ENCODE measurements around the gene DNAH9.
"Not testable (repeated sequence)": the region's sequence is repeated elsewhere in the genome, so short reads cannot be mapped to it uniquely, and the experiment has no call there.

Gene DNAH9

DNA sequence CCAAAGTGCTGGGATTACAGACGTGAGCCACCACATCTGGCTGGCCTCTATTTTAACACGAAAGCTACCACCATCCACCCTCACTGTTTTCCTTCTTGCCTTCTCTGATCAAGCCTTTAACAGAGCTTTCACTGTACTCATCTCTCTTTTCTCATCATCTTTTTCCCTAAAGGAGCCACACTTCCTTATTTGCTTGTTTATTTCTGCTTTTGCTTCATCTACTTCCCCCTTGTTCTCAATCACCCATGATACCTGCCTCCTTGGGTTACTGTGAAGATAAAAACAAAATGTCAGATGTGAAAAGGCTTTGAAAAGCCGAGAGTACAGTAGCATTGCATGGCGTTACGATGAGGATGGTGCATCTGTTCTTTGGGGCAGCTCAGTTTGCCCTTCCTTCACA is 319.1 kb downstream of the DNAH9 start:
- no peak for DNase-seq (ENCODE audit: low read depth in 2 of 2)

DNA sequence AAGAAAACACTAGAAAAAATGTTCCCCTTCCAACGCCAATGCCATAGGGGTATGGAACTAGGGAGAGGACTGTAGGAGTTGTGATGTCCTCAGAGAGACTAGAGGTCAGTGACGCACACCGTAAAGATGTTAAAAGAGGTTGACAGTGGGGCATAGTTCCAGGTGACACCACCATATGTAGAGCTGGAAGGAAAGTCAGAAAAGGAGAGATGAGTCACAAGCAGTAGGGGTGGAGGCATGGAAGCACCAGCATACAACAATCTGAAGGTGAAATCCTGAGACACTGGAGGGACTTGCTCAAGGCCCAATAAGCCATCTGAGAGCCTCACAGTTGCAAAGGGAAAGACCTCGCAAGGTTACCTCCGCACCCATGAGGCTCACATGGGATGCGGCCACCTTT is 323.0 kb downstream of the DNAH9 start:
- DNase-seq (ENCODE audit: low read depth in 2 of 2), result no peak

DNA sequence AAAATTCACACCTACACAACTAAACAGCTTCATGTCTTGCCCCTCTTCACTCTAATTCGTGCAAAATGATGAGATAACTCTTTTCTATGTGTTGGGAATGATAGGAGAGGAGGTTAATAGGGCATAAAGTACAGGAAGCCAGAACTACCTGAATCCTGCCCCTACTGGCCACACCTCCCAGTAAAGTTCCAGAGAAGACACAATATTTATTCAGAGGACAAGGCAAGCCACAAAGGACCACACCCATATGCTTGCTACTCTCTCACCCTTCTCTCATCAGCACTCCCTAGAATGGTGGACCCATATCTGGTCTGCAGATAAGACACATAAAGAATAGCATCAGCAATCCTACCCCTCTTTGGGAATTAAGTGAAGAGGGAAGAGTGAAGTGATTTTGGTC is 324.4 kb downstream of the DNAH9 start:
- DNase-seq (ENCODE audit: low read depth in 2 of 2), result no peak

DNA sequence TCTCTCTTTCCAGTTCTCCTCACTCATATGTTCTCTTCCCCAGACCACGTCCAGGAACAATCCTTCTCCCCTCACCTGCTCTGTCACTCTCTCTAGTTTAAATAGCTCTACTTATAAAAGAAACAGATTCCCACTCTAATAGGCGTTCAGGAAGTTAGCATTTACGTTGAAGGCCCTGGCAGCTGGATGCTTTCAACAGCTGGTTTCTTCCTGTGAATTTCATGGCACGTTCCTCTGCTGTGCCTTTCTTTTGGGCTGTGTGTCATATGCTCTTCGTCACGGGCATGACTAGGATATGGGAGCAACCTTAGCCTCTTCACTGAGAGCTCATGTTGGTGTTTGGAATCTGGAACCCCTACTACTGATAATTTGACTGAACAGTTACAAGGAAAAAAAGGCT is 325.8 kb downstream of the DNAH9 start:
- DNase-seq (ENCODE audit: low read depth in 2 of 2), result no peak

DNA sequence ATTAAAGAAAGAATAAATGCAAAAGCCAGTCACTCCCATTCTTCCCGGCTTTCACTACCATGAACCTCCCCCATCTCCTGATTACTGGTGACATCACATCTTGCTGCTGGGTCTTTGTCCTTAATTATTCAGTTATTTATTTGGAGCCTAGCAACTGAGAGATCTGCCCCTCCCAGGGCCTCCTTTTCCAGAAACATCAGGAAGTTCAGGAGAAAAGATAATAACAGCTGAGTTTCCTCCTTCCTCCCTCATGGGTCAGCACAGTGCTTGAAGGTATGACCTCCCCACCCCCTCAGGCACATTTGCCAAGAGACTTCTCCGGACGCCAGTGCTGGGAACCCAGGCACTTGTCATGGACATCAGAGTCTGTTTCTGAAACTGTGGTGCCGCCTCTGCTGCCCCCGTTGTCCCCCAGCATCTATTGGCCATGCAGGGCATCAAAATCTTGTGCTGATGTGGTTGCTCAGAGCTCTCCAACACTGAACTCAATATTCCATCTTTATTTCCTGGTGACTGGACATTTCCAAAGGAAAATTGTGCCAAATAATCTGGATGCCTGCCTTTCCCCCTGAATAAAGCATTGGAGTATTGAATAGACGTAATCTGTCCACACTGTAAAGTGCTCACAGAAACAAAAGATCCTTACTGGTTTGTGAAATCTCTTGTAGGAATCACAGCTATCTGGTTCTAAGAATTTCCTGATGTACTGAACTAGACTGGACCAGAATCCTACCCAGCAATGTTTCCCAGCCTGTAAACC is 327.2 kb downstream of the DNAH9 start:
- DNase-seq (ENCODE audit: low read depth in 2 of 2), result no peak

DNA sequence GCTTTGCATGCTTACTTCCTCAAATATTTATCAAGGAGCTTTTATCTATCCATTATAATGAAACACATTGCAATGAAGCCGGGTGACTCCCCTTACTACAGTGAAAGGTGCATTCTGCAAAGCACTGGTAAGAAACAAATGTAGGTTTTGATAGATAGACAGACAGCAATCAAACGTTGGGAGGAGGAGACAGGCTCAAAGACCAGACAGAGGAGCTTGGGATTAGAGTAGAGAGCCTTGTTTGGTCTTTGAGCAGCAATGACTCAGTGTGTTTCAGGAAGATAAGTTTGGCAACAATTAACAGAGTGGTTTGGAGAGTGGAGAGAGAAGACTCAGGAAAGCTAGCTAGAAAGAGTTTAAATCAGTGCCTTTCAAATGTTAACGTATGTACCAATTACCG is 330.2 kb downstream of the DNAH9 start:
- DNase-seq (ENCODE audit: low read depth in 2 of 2), result no peak

DNA sequence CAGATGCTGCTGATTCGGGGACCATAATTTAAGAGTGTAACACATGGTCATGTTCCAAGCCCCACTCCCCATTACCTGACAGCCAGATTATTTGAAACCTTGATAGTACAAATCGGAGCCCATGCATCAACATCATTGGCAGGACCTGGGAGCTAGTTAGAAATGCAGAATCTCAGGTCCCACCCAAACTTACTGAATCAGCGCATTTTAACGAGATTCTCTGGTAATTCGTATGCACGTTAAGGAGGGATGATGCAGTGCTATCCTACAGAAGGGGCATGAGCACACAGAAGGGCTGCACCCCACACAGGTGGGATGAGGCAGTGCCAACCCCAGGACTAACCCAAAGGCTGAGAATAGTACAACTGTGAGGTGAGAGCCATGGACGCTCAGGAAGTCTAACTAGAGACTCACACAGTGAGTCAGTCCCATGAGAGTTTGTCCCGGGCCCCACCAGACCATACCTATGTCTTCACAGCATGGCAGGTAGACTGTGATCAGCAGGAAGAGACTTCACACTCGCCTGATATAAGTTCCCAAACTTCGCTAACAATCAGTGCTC is 334.1 kb downstream of the DNAH9 start:
- no peak for DNase-seq (ENCODE audit: low read depth in 2 of 2)

DNA sequence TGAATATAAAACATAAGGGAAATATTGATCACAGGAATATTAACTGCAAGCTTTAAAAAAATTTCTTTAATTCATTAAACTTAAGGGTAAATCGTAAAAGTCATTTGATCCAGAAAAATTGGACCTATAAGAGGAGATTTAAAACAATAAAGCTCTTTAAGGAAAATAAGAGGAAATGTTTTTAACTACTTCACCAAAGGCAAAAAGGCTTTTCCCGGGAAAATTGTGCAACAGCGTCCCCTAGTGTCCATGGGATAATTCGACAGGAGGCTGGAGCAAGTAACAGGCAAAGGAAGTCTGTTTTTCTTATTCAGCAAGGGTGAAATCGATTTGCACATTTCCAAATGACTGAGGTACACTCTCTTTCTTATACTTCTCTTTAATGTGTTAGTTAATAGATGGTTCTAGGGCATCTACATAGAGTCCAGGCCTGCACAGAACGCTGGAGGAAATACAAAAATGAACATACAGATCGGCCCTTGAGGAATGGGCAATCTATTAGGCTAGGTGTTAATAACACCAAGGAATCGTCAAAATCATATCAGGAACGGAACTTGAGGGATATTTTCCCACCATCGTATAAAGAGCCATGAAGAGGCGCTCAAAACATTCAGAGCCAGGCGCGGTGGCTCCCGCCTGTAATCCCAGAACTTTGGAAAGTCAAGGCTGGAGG is 337.6 kb downstream of the DNAH9 start:
- DNase-seq (ENCODE audit: low read depth in 2 of 2), result no peak

DNA sequence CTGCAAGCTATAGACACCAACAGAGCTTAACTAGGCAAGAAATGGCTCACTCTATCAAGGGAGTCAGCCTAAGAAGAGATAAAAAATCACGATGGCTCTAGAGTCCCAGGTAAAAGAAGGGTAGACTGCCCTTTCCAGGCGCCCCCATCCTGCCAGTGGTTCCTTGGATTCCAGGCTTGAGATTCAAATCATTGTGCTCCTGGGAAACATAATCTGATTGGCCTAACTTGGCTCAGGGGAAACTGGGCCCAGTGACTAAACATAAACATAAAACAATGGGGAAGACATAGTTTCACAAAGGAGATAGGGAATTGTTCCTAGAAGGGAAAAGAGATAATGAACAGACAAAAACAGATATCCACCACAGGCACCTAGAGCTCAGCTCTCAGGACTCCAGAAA is 342.6 kb downstream of the DNAH9 start:
- DNase-seq (ENCODE audit: low read depth in 2 of 2), result no peak

DNA sequence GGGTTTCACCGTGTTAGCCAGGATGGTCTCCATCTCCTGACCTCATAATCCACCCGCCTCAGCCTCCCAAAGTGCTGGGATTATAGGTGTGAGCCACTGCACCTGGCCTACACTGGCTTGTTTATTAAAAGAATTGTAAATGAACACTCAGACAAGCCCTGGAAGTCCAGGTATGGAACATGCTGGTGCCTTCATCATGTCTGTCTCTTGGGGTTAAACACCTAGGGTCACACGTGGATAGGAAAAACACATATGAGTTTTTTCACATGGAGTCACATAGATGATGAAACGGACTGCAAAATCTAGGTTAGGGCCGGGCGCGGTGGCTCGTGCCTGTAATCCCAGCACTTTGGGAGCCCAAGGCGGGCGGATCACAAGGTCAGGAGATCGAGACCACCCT is 344.8 kb downstream of the DNAH9 start:
- not testable (repeated sequence) for DNase-seq (ENCODE audit: low read depth in 2 of 2)

DNA sequence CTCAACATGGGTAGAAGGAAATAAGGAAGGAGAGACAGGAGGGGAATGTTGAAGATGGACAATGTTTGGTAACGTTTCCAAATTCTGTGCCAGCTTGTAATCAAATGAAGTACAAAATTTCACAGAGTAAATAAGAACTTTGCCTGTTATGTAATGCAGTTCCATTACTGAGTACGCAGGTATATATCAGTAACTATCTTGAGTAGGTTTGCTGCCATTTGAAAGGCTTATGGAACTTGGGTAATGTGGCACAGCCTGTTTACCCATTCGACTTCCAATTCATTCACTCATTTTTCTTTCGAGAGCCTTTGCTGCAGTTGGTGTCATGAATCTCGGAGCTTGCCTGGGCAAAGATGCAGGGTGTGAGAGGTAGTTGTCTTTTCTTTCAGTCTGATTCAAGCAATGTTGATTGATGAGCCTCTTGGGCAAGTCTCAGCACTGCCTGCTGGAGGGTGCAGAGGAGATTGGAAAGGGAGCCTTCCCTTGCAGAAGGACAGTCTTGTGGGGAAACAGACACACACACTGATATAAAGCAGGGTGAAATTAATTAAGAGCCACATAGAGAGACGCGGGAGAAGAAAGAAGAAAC is 345.6 kb downstream of the DNAH9 start:
- no peak for DNase-seq (ENCODE audit: low read depth in 2 of 2)

DNA sequence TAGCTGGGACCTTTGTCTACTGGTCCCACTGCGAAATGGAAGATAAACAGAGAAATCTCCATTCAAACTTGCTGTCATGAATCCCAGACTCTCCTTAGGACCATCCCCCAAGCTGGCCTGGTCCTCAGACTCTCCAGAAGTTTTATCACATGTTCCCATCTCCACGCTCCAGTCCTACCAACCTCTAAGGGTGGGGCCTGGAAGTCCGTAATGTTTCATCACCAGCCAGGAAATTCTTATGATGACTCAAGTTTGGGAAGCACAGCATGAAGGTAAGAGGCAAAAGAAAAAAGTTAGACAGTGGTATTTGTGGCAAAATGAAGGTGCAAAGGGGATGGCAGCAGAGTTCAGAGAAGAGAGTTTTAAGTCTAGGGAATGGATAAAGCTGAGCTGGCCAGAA is 346.3 kb downstream of the DNAH9 start:
- no peak for DNase-seq (ENCODE audit: low read depth in 2 of 2)

DNA sequence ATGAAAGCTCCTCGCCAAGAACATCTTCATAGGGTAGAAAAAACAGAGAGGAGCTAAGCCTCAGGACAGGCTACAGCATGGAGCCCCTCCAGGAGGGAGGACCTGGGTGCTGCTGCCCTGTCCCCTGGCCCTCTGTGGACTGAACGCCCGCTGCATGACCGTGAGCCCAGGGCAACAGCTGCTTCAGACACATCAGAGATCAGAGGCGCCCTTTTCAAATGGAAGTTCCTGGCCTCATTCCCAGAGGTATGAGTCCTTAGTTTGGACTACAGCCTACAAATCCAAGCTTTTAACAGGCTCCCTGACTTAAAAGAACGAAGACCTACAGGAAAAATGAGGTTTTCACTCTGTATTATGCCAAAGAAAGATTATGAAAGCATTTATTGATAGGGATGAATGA is 350.5 kb downstream of the DNAH9 start:
- no peak for DNase-seq (ENCODE audit: low read depth in 2 of 2)

DNA sequence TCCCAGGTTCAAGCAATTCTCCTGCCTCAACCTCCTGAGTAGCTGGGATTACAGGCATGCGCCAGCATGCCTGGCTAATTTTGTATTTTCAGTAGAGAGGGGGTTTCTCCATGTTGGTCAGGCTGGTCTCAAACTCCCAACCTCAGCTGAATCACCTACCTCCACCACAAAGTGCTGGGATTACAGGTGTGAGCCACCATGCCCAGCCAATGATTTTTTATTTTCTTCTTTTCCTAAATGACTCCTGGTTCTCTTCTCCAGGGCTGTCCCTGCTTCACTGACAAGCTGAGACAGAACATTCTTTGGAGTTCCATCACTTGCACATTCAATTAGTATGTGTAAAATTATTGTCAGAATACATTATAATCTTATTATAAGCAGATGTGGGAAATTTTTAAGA is 351.3 kb downstream of the DNAH9 start:
- not testable (repeated sequence) for DNase-seq (ENCODE audit: low read depth in 2 of 2)

DNA sequence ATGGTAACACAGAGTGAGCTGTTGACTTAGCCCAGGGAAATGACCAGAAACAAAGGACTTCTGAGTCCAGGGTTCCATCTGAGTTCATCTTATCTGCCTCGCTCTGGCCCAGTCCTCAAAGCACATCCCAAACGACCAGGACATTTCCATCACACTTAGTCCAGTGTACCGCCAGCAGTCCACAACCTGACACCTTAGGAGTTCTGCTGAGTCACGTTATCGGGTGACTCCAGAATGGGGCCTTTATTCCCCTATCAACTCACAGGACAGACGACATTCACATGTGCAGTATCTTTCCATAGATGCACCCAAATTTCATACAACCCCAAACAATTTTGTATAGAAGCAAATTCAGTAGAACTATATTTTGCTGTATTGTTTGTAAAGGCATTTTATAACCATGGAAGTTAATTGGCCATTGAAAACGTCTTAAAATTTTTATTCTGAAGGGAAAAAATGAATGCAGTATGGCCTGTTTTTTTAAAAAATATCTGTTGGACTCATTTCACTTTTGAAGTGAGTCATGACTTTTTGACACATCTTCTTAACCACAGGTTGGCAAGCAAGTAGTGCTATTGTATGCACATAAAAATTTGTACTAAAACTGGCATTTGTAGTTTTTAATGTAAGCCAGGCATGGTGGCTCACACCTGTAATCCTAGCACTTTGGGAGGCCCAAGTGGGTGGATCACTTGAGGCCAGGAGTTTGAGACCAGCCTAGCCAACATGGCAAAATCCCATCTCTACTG is 352.7 kb downstream of the DNAH9 start:
- DNase-seq (ENCODE audit: low read depth in 2 of 2), result no peak

DNA sequence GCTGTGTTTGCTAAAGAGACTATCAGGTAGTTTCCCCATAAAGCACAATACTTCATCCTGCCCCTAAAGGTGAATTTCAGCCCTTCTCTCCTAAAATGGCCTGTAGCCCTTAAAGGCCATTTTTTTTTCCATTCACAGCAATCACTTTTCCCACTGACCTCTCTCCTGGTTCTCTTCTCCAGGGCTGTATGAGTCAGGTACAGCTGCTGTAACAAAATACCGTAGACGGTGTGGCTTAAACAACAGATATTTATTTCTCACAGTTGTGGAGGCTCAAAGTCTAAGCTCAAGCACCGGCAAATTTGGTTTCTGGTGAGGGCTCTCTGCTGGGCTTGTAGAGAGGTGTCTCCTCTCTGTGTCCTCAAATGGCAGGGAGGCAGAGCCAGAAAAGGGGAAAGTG is 354.3 kb downstream of the DNAH9 start:
- DNase-seq (ENCODE audit: low read depth in 2 of 2), result no peak

DNA sequence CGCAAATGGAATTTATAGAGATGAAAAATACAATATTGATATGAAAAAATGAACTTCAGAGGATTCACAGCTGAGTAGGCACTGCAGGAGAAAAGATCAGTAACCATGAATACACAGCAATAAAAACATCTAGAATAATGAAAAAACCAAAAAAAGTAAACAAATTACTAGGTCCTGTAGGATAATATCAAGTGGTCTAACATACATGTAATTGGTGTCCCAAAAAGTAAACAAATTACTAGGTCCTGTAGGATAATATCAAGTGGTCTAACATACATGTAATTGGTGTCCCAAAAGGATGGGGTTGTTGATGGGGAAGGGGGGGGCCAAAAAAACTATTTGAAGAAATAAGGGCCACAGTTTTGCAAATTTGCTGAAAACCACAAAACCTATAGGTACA is 355.7 kb downstream of the DNAH9 start:
- DNase-seq (ENCODE audit: low read depth in 2 of 2), result no peak

DNA sequence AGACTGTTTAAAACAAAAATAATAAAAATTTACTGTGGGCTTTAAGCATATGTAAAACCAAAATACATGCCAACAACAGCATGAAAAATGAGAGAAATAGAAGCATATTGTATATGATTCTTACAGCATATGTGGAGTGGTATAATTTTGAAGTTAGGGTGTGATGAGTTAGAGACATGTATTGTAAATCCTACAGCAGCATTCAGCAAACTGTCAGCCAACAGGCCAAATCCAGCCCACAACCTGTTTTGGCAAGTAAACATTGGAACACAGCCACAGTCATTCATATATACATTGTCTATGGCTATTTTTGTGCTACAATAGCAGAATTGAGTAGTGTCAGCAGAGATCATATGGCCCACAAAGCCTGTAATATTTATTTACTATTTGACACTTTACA is 356.7 kb downstream of the DNAH9 start:
- DNase-seq (ENCODE audit: low read depth in 2 of 2), result no peak

DNA sequence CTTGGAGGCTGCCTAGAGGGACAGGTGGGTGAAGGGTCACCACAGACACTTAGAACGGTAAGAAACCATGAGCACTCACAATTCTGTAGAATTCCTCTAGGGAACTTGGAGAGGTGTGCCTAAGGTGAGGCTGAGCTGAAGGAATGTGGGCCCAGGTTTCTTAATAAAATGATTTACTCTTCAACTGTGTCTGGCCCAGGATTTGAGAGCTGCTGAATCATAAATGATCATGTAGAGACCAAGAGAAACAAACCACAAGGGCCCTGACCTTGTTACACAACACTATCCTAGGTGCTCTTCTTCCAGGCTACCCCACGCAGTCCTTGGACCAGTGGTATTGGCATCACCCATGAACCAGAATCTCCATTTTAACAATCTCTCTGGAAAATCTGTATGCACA is 371.3 kb downstream of the DNAH9 start:
- DNase-seq (ENCODE audit: low read depth in 2 of 2), result no peak

DNA sequence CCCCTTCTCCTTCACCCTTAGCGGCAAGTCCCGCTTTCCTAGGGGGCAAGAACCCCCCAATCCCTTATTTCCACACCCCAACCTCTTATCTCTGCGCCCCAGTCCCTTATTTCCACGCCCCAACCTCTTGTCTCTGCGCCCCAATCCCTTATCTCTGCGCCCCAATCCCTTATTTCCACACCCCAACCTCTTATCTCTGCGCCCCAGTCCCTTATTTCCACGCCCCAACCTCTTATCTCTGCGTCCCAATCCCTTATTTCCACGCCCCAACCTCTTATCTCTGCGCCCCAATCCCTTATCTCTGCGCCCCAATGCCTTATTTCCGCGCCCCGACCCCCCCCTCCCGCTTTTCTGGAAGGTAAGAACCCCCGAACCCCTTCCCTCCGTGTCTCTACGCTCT is 374.5 kb downstream of the DNAH9 start:
- DNase-seq (ENCODE audit: low read depth in 2 of 2), result not testable (repeated sequence)

DNA sequence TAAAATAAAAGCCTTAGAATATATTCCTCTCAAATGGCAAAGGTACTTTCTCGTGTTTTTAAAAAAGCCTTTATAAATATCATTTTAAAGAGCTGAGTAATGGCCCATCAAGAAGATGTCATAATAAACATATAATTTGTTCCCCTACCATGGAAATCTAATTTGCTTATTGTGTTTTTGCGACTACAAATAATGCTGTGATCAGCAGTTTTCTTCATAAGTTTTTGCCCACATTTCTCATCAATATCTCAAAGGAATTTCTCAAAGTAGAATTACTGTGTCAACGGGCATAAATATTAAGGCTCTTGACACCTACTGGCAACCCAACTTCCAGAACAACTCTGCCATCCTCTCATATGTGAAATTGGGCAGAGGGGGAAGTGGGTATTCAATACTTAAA is 381.5 kb downstream of the DNAH9 start:
- no peak for DNase-seq (ENCODE audit: low read depth in 2 of 2)

DNA sequence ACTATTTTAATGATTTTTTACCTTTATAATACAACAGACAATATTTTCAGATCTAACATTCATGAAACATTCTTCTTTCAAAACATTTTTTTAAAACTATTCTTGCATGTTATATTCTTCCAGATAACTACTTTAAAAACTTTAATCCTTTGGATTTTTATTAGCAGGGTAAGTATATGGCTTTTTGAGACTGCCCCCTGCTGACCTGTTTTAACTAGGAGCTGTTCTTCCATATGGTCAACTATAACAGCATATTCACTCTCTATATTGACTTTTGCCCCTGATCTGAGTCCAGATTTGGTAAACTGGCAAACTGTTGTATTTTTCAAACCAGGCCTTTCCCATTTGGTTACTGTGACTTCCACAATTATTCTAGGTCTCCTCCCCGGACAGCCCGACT is 382.5 kb downstream of the DNAH9 start:
- no peak for DNase-seq (ENCODE audit: low read depth in 2 of 2)

Measured in activated CD8-positive, alpha-beta memory T cell treated with anti-CD3 and anti-CD28 coated beads for 4 hours (primary cell).